ENCODE results near the gene TBX3.

DNA sequence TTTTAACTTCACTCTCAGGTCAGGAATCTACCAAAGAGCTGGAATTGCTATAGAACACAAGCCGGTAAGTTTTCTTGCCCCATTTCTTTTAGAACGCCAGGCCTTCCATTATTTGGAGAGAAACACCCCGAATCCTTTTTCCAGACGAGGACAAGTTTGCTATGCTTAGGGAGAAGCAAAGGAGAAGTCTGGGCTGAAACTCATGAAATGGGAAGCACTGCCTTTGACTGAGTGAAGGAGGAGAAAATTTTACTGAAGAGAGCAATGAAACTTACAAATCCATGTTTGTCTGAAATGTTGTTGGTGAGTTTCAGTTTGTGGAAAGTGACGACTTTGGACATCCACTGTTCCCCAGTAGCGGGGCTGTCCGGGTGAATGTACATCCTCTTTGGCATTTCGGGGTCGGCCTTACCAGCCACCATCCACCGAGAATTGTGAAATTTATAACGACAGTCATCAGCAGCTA lies 3.3 kb downstream of the TBX3 start:
- TF ChIP-seq, protein P1, sequence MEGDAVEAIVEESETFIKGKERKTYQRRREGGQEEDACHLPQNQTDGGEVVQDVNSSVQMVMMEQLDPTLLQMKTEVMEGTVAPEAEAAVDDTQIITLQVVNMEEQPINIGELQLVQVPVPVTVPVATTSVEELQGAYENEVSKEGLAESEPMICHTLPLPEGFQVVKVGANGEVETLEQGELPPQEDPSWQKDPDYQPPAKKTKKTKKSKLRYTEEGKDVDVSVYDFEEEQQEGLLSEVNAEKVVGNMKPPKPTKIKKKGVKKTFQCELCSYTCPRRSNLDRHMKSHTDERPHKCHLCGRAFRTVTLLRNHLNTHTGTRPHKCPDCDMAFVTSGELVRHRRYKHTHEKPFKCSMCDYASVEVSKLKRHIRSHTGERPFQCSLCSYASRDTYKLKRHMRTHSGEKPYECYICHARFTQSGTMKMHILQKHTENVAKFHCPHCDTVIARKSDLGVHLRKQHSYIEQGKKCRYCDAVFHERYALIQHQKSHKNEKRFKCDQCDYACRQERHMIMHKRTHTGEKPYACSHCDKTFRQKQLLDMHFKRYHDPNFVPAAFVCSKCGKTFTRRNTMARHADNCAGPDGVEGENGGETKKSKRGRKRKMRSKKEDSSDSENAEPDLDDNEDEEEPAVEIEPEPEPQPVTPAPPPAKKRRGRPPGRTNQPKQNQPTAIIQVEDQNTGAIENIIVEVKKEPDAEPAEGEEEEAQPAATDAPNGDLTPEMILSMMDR (IDR thresholded peaks at IDR 0.05): no peak
- peak; percentile 64 for TF ChIP-seq EZH2 (IDR thresholded peaks at IDR 0.05)
- TF ChIP-seq EZH2phosphoT487 (IDR thresholded peaks at IDR 0.05): no peak
